HG03103 (cell line): Measurements from ENCODE around the gene EPHB4.
"Not testable (repeated sequence)": the region's sequence is repeated elsewhere in the genome, so short reads cannot be mapped to it uniquely, and the experiment has no call there.

Source experiments
- ATAC-seq: cut with Tn5 transposase; IDR thresholded peaks from one replicate; pipeline ENCODE4 v1.9.1; 2021; ENCODE audit warnings: low read depth; ENCODE audit not compliant: unreplicated experiment

EPHB4 gene

GRCh38 chr7:100823140-100823525 is 4.2 kb downstream of the EPHB4 start:
- ATAC-seq: no peak

GRCh38 chr7:100822236-100823139 is 4.8 kb downstream of the EPHB4 start:
- no peak for ATAC-seq

DNA sequence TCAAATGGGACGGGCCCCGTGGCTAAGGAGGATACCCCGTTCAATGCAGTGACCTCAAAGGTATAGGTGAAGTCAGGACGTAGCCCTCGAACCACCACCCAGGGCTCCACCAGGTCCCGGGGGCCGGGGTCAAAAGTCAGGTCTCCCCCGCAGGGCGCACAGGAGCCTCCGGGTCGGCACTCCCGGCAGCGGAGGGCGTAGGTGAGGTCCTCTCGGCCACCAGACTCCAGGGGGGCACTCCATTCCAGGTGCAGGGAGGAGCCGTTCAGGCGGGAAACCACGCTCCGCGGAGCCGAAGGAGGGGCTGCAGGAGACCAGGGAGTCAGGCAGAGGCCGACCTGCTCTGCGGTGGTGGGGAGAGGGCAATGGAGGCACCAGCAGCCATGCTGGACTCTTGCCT is 7.7 kb downstream of the EPHB4 start:
- ATAC-seq: no peak

DNA sequence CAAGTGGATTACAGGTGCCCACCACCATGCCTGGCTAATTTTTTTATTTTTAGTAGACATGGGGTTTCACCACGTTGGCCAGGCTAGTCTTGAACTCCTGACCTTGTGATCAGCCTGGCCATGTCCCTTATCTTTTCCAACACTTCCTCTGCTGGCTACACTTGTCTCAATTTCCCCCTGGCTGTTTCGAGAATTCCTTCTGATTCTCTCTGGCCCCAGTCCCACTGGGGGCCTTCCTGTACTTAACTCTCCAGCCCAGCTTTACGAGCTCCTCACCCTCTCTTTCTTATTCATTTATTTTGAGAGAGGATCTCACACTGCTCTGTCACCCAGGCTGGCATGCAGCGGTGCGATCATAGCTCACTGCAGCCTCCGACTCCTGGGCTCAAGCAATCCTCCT is 8.5 kb downstream of the EPHB4 start:
- ATAC-seq: no peak

DNA sequence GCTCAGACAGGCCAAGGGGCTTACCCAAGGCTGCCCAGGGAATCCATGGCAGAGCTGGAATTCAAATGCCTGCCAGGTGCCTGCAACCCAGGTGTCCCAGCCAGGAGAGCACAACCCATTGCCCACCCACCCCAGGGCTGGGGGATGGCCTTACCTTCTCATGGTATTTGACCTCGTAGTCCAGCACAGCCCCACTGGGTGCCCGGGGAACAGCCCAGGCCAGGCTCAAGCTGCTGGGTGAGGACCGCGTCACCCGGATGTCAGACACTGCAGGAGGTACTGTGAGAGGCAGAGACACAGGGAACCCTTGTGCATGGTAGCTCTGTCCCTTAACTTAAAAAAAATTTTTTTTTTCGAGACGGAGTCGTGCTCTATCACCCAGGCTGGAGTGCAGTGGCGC is 9.0 kb downstream of the EPHB4 start:
- no peak for ATAC-seq

DNA sequence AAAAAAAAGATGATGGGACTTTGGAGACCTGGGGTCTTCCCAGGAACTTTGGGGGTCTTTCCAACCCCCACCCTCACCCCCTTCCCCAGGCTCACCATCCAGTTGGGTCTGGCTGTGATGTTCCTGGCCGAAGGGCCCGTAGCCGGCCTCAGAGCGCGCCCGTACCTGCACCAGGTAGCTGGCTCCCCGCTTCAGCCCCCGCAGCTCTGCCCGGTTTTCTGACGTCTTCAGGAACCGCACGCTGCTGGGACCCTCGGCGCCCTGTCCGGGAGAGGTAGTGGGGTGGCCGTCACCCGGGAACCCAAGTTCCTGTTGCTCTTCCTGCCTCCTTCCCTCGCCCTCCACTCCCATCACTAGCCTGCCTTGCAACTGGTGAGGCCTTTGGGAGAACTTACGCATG is 10.2 kb downstream of the EPHB4 start:
- no peak for ATAC-seq

DNA sequence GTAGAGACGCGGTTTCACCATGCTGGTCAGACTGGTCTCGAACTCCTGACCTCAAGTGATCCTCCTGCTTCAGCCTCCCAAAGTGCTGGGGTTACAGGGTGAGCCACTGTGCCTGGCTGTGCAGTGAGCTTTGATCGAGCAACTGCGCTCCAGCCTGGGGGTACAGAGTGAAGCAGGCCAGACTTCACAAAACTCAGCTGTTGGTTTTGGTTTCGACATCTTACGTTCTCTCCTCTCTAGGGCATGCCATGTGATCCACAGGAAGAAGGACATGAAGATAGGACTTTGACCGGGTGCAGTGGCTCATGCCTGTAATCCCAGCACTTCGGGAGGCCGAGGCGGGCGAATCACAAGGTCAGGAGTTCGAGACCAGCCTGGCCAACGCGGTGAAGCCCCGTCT is 10.8 kb downstream of the EPHB4 start:
- ATAC-seq: not testable (repeated sequence)

- no peak for ATAC-seq
Measured at GRCh38 chr7:100812729-100813128, 14.6 kb downstream of the EPHB4 start.

DNA sequence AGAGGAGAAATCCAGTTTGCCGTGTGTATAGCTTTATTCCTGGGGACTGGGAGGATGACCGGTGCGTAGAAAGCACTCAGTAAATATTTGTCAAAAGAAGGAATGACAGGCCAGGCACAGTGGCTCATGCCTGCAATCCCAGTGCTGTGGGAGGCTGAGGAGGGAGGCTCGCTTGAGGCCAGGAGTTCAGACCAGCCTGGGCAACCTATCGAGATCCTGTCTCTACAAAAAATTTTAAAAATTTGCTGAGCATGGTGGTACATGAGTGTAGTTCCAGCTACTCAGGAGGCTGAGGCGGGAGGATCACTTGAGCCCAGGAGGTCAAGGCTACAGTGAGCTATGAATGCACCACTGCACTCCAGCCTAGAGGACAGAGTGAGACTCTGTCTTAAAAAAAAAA is 15.8 kb downstream of the EPHB4 start:
- ATAC-seq: no peak

DNA sequence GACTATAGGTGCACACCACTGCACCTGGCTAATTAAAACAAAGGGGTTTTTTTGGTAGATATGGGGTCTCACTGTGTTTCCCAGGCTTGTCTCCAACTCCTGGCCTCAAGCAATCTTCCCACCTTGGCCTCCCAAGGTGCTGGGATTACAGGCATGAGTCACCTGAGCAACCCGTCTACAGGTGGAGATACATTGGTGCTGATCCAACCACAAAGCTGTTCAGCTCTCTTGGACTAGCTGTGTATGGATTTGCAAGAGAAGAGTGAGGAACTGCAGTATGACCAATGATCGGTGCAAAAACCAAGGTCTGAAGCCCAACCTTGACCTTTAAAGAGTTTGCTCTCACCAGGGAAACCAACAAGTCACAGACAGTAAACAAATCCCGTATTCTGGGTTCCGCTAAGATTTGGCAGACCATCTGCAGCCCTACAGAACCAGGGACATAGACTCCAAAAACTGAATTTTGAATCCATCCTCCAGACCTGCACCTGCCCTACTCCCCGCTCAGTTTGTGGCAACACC is 18.9 kb downstream of the EPHB4 start:
- no peak for ATAC-seq

DNA sequence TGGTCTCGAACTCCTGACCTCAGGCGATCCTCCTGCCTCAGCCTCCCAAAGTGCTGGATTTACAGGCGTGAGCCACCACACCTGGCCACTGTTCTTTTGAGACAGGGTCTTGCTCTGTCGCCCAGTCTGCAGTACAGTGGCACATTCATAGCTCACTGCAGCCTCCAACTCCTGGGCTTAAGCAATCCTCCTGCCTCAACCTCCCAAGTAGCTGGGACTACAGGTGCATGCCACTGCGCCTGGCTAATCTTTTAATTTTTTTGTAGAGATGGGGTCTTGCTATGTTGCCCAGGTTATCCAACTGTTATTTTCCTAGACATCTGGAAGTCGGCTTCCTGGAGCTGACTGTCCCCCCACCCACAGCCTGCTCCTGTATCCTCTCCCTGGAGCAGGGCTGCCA is 20.4 kb downstream of the EPHB4 start:
- ATAC-seq: not testable (repeated sequence)

GRCh38 chr7:100806276-100806675 is 21.0 kb downstream of the EPHB4 start:
- no peak for ATAC-seq

DNA sequence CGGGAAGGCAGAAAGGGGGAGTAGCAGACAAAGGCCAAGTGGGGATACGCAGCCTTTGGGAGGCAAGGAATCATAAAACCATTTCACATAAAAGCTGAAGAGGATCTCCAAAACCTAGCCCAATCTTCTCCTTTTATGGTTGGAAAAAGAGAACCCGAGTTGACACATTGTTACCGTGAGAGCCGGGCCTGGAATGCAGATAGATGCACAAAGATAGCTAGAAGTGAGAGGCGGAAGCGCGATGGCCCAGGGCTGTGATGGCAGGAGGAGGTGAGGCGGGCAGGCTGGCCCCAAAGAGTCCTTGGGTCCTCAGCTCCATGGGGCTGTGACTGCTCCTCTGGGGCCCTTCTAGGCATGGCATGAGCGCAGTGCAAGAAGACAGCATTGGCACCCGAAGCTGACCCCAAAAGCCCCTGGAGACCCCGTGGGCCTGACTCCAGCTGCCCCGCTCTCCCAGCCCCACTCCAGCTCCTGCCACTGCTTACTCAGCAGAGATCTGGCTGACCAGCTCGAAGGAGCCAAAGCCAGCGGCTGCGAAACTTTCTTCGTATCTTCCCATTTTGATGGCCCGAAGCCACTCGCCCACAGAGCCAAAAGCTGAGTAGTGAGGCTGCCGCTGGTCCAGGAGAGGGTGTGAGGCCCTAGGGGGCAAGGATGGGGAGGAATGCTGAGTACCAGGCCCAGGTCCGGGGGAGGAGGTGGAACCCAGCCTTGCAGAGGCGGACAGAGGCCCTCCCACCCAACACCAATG is 22.5 kb downstream of the EPHB4 start:
- ATAC-seq: no peak

DNA sequence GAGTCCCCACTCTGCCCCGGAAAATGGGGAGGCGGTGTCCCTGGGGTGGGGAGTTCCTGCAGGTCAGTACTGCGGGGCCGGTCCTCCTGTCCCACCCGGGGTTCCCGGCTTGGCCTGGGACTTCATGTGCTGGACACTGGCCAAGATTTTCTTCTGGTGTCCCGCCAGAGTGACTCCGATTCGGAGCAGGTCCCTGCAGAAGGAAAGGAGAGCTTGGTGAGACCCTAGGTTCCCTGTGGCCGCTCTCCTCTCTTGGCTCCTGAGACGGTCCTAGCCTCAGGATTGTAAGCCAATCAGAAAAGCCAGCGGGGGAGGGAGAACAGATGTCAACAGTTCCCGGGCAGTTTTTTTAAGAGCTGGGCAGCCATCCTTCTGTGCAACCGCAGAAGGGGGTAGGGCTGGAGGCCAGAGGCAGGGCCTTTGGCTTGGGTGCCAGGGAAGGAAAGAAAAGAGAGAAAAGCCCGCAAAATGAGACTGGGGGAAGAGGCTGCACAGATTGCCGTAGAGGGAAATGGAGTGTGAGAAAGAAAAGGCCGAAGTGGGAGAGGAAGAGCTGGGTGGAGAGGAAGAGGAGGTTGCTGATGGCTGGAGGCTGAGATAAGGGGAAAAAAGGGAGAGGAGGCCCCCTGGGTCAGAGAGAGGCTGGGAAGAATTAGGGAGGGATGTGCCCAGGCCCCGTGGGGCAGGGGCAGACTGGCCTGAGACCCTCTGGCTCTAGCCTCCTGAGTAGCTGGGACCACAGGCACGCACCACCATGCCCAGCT is 23.7 kb downstream of the EPHB4 start:
- ATAC-seq: peak; percentile 89

DNA sequence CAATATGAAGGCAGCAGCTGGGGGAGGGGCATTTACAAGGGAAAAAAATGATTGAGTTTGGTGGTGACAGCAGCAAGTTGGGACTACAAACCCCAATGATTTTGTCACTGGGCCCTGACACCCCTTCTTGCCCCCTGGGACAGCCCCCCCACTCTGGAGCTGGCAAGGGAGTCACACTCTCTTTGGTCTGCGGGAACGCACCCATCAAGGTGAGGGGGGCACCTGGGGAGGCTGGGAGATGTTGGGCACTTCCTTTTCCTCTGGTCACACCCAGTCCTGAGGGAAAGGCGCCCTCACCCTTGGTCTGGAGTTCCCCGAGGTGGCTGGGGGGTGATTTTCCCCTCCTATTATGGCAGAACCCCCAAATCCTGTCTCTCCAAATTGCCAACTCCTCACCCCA is 24.4 kb downstream of the EPHB4 start:
- ATAC-seq: no peak

DNA sequence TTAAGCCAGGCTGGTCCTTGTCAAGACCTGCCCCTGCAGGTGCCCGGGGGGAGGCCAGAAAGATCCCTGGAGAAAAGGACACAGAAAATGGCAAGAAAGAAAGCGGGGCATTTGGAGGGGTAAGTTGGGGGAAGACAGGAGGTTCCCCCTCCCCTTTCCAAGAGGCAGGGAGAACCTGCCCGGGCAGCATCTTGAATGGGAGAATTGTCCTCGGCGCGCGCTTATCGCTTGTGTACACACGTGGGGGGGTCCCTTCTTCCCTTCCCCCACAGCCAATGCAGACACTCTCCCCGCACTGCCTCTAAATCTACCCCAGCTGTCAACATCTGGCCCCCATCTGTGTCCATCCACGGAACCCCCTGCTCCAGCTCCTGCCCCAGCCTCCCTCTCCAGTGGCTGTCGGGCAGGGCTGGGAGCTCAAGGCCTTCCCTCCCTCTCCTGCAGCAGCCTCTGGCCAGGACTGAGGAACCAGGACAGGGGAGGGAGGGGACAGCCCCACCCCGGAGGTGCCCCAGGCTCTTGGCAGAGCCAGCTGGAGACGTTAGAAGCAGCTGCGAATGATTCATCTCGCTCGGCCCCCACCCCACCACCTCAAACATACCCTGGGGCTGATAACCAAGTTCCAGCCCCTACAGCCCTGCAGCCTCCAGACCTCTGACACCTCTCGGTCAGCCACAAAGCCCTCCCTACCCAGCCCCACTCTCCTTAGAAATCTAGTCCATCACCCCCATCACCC is 25.3 kb downstream of the EPHB4 start:
- no peak for ATAC-seq

- no peak for ATAC-seq
Measured at GRCh38 chr7:100799037-100799896, 28.1 kb downstream of the EPHB4 start.

- no peak for ATAC-seq
Measured at GRCh38 chr7:100794741-100795140, 32.6 kb downstream of the EPHB4 start.
